Esophagus muscularis mucosa (tissue), 4 donors: ENCODE results near the gene MUS81. TPM values are rescaled to one million over a fixed set of nuclear protein-coding genes. Genes with fewer than 3 reads are reported as not detected.

ENCODE experiments used
- DNase-seq: peaks from one replicate; pipeline ENCODE4 v3.0.0-alpha.2; 2017; ENCODE audit errors: extremely low spot score
- H3K27ac ChIP-seq, 4 donors: fragments of 200-600 bp; sonication (generic); replicated peaks in 1 of 4; 1 replicate in 3 of 4; 2 replicates in 1 of 4; pipeline ENCODE4 v1.5.1; 2016 to 2019; ENCODE audit warnings: mild to moderate bottlenecking in 1 of 4
- H3K27me3 ChIP-seq, 4 donors: fragments of 200-600 bp; sonication (generic); one replicate each; pipeline versions ENCODE4 v1.5.1 to v1.6.0; 2016 to 2019
- H3K36me3 ChIP-seq, 4 donors: fragments of 200-600 bp; sonication (generic); one replicate each; pipeline ENCODE4 v1.5.1; 2016 to 2019
- H3K4me1 ChIP-seq, 4 donors: fragments of 200-600 bp; sonication (generic); one replicate each; pipeline ENCODE4 v1.5.1; 2016 to 2019
- H3K4me3 ChIP-seq, 4 donors: fragments of 200-600 bp; sonication (generic); 1 replicate in 2 of 4; 2 replicates in 2 of 4; pipeline ENCODE4 v1.5.1; 2016 to 2019; ENCODE audit warnings: mild to moderate bottlenecking in 4 of 4, moderate library complexity in 1 of 4
- H3K9me3 ChIP-seq, 4 donors: fragments of 200-600 bp; sonication (generic); 1 replicate in 3 of 4; 2 replicates in 1 of 4; pipeline ENCODE4 v1.5.1; 2016 to 2019
- CTCF ChIP-seq, 3 experiments: fragments of 200-600 bp in 2 of 3; fragments of 450-650 bp in 1 of 3; sonication (generic) in 2 of 3; IDR thresholded peaks; one replicate each; pipeline ENCODE4 v1.5.1; 2017 to 2019; ENCODE audit warnings: antibody characterized with exemption in 3 of 3, mild to moderate bottlenecking in 2 of 3, moderate library complexity in 1 of 3
- EP300 ChIP-seq: sonication (generic); formaldehyde crosslinking; IDR thresholded peaks from one replicate; pipeline ENCODE4 v1.6.1; 2017; ENCODE audit warnings: antibody characterized with exemption
- POLR2A ChIP-seq: fragments of 450-650 bp; IDR thresholded peaks from one replicate; pipeline ENCODE4 v1.6.1; 2017; ENCODE audit warnings: antibody characterized with exemption, moderate library complexity, mild to moderate bottlenecking, low read depth
- POLR2AphosphoS5 ChIP-seq, 2 donors: sonication (generic); formaldehyde crosslinking; IDR thresholded peaks; one replicate each; pipeline ENCODE4 v1.6.1; 2017; ENCODE audit warnings: antibody characterized with exemption in 2 of 2
- WGBS: methylation state at CpG from one replicate; pipeline ENCODE4 v1.1.5; 2018; 5-methylcytosine and 5-hydroxymethylcytosine counted together
- intact Hi-C: fragments of 100-400 bp; cut with DNase I; formaldehyde crosslinking; loops from one replicate; pipeline ENCODE4 v1.15.1; 2023
- total RNA-seq, 4 donors: library from RNA; depleted of rRNA; stranded (reverse); fragments of >200 nt; gene quantifications; one replicate each; pipeline versions ENCODE4 v1.1.0 to v1.2.1, GENCODE V29; 2016

Gene MUS81
- total RNA-seq, 4 donors from 2014 or later = 42.2 to 74.2 (median 58.3) TPM

DNA sequence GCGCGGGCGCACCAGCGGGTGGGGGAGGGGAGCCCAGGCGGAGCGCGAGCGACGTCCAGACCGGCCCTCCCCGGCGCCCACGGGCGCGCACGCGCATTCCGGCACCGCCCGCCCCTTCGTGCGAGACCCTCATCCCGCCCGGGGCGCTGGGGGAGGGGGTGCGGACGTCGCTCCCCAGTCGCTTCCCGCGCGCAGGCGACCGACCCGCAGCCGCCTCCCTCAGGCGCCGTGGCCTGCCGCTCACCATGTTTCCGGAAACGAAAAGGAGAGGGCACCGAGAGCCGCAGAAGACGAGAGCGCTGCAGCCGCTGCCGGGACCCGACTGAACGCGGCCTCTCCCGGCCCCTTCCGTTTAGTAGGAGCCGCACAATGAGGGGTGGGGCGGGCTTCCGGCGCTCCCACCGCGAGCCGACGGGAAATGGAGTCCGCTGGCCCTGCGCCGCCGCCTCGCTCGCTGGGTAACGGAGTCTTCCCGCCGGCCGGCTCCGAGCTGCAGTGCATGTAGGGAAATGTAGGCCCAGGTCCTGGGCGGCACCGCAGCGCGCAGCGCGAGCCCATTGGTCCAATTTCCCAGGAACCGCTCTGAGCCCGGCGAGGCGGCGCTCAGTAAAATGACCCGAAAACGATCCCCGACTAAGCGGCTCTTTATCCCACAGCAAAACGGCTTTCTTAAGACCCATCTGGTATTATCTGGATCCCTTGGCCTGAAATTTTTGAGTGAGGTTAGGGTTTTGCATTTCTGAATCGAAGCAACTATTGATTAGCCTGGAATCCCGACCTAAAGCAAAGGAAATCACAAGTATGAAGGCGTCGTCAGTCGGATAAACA is 2.2 kb upstream of the MUS81 start, which contains the start of gene CFL1:
TSS of gene CFL1 (minus strand) at position 328 of the 828 bp plus-strand sequence. CDS start at position 247, 81 bp downstream.
- peak within 1 kb of the TSS; percentile 98 to 100 (median 99) for H3K4me3 ChIP-seq
- no peaks in the 10 kb centered on the region for H3K27me3 ChIP-seq
- H3K36me3 ChIP-seq = peaks cover 26 to 56% (median 47%) of the 10 kb centered on the region in 4 donors
- intact Hi-C loops = no loop called here
- TF ChIP-seq EP300 (no peak), POLR2AphosphoS5 (IDR thresholded peaks at IDR 0.05) (peak; percentile 99), POLR2A (peak; percentile 98), CTCF (IDR thresholded peaks at IDR 0.05) (peak in 1 of 3 experiments; percentile 27)
- peak within 1 kb of the TSS; percentile 98 to 100 (median 98) for H3K27ac ChIP-seq
- 1% methylated on average over 30 of the region's 92 CpGs for WGBS
- H3K9me3 ChIP-seq = no peaks in the 10 kb centered on the region
- peak; percentile 99 for DNase-seq
- H3K4me1 ChIP-seq = peaks cover 40 to 76% (median 70%) of the 10 kb centered on the region in 4 donors

GRCh38 chr11:65858681-65859087 is 1.5 kb upstream of the MUS81 start:
- TF ChIP-seq POLR2A = no peak
- Histone ChIP-seq H3K36me3 (peaks cover 30 to 56% (median 47%) of the 10 kb centered on the region in 4 donors), H3K9me3 (no peaks in the 10 kb centered on the region), H3K4me3 (peak overlapping the region; percentile 98 to 100 (median 99)), H3K27me3 (no peaks in the 10 kb centered on the region), H3K4me1 (peaks cover 41 to 76% (median 72%) of the 10 kb centered on the region in 4 donors), H3K27ac (peak overlapping the region; percentile 98 to 100 (median 98))
- no peak for DNase-seq
- intact Hi-C loops = no loop called here
- WGBS = 0% methylated on average over 10 of the region's 10 CpGs

DNA sequence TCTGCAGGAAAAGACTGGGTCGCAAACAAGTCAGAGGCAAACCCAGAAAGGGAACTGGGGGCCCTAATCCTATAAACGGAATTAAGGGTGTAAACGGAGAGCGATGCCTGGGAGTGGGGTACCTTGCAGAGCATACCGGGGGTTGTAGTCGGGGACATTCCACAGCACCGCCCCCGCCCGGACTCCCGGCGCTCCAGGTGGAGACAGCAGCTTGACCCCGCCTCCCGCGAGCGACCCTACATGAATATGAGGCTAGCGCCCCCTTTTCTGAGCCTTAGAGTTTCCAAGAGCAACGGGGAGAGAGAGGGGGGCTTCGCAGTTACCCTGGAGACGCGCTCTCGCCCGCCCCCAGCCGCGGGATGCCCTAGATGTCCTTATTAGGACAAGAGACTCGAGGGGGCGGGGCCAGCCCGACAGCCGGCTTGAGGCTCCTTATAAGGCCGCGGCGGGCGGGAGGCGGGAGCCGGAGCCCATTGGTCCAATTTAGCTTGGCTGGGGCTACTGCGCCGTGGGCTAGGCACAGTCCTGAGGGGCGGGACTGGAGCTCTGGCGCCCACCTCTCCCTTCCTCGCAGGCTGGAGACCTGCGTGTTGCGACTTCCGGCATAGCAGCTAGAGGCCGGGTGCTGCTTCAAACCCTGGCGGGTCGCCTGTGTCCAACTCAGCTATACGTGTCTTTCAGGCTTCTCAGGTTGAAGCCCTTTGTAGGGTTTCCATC is 980 bp upstream of the MUS81 start:
- WGBS = 1% methylated on average over 25 of the region's 46 CpGs
- H3K4me1 ChIP-seq = peaks cover 41 to 72% (median 70%) of the 10 kb centered on the region in 4 donors
- intact Hi-C loops = no loop called here

GRCh38 chr11:65859812-65860277 is 388 bp upstream of the MUS81 start:
- TF ChIP-seq CTCF (IDR thresholded peaks at IDR 0.05) (no peak), POLR2AphosphoS5 (IDR thresholded peaks at IDR 0.05) (no peak), EP300 (no peak), POLR2A (no peak)
- Histone ChIP-seq H3K9me3 (no peaks in the 10 kb centered on the region), H3K4me3 (peak overlapping the region; percentile 98 to 100 (median 99)), H3K36me3 (peaks cover 30 to 56% (median 47%) of the 10 kb centered on the region in 4 donors), H3K4me1 (peaks cover 41 to 68% (median 66%) of the 10 kb centered on the region in 4 donors), H3K27ac (peak overlapping the region; percentile 98 to 100 (median 98)), H3K27me3 (no peaks in the 10 kb centered on the region)
- intact Hi-C loops = no loop called here
- no peak for DNase-seq
- WGBS = under 1% methylated on average over 16 of the region's 16 CpGs

More for the DNA sequence above, 980 bp upstream of the MUS81 start:
- Histone ChIP-seq H3K4me3 (peak overlapping the region; percentile 98 to 100 (median 99)), H3K27me3 (no peaks in the 10 kb centered on the region), H3K9me3 (no peaks in the 10 kb centered on the region), H3K27ac (peak overlapping the region; percentile 98 to 100 (median 98)), H3K36me3 (peaks cover 30 to 56% (median 47%) of the 10 kb centered on the region in 4 donors)
- DNase-seq = peak; percentile 100
- TF ChIP-seq POLR2A (peak; percentile 95), EP300 (no peak), POLR2AphosphoS5 (IDR thresholded peaks at IDR 0.05) (peak; percentile 99 to 100), CTCF (IDR thresholded peaks at IDR 0.05) (peak in 2 of 3 experiments; percentile 9)

DNA sequence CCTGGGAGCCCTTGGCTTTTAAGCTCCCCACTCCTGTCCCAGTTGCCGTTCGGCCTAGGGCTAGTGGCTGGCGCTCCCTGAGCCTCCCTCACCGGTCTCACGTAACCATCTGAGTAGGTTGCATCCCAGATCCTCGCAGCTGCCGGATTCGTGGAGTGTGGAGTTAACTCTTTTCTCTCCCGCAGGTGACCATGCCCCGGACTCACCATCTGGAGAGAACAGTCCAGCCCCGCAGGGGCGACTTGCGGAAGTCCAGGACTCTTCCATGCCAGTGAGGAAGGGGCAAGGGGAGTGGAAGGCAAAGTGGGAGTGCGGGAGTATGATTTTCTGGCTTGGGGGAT is 902 bp downstream of the MUS81 start:
- 50% methylated on average over 1 of the region's 14 CpGs for WGBS
- Histone ChIP-seq H3K9me3 (no peaks in the 10 kb centered on the region), H3K36me3 (peaks cover 31 to 56% (median 47%) of the 10 kb centered on the region in 4 donors), H3K27ac (peak overlapping the region; percentile 98 to 100 (median 98)), H3K4me3 (peak overlapping the region; percentile 98 to 100 (median 99)), H3K4me1 (peaks cover 30 to 65% (median 53%) of the 10 kb centered on the region in 4 donors), H3K27me3 (no peaks in the 10 kb centered on the region)
- no peak for DNase-seq
- intact Hi-C loops = no loop called here
- no peak for TF ChIP-seq CTCF (IDR thresholded peaks at IDR 0.05)
